ENCODE results near the gene ONECUT1. TPM values are rescaled to one million over a fixed set of nuclear protein-coding genes. Genes with fewer than 3 reads are reported as not detected.

ONECUT1 gene
- total RNA-seq, 1 donor from 2014 or later: 11.0 TPM

GRCh38 chr15:52799145-52799811 is 9.1 kb upstream of the ONECUT1 start:
- no peaks in the 10 kb centered on the region for H3K36me3 Mint-ChIP-seq
- H3K27ac Mint-ChIP-seq: no peak overlapping the region
- no peak overlapping the region for H3K4me3 Mint-ChIP-seq

GRCh38 chr15:52798529-52799101 is 8.5 kb upstream of the ONECUT1 start:
- no peak for DNase-seq (ENCODE audit: extremely low spot score, unreplicated experiment)
- H3K27me3 Mint-ChIP-seq: peaks cover 97% of the 10 kb centered on the region
- H3K4me3 Mint-ChIP-seq: no peak overlapping the region
- no peak for TF ChIP-seq CTCF (conservative IDR thresholded peaks at IDR 0.05)
- peaks cover 4% of the 10 kb centered on the region for H3K4me1 Mint-ChIP-seq (ENCODE audit: unreplicated experiment)
- no peaks in the 10 kb centered on the region for H3K36me3 Mint-ChIP-seq
- H3K9me3 Mint-ChIP-seq: no peaks in the 10 kb centered on the region
- H3K27ac Mint-ChIP-seq: no peak overlapping the region

More at GRCh38 chr15:52799145-52799811, 9.1 kb upstream of the ONECUT1 start:
- H3K9me3 Mint-ChIP-seq: no peaks in the 10 kb centered on the region
- DNase-seq (ENCODE audit: extremely low spot score, unreplicated experiment): no peak
- H3K4me1 Mint-ChIP-seq (ENCODE audit: unreplicated experiment): peaks cover 6% of the 10 kb centered on the region
- TF ChIP-seq CTCF (conservative IDR thresholded peaks at IDR 0.05): peak; percentile 10
- peaks cover 96% of the 10 kb centered on the region for H3K27me3 Mint-ChIP-seq

- no peak for DNase-seq (ENCODE audit: extremely low spot score, unreplicated experiment)
- Mint-ChIP-seq H3K27ac (no peak overlapping the region), H3K27me3 (peaks cover 97% of the 10 kb centered on the region), H3K4me3 (no peak overlapping the region), H3K4me1 (ENCODE audit: unreplicated experiment) (no peaks in the 10 kb centered on the region), H3K9me3 (no peaks in the 10 kb centered on the region), H3K36me3 (no peaks in the 10 kb centered on the region)
- TF ChIP-seq CTCF (conservative IDR thresholded peaks at IDR 0.05): no peak
These were observed 7.7 kb upstream of the ONECUT1 start for GRCh38 chr15:52797625-52798501.

- H3K36me3 Mint-ChIP-seq: no peaks in the 10 kb centered on the region
- H3K27ac Mint-ChIP-seq: no peak overlapping the region
- DNase-seq (ENCODE audit: extremely low spot score, unreplicated experiment): no peak
- no peak overlapping the region for H3K4me3 Mint-ChIP-seq
- H3K9me3 Mint-ChIP-seq: no peaks in the 10 kb centered on the region
- H3K27me3 Mint-ChIP-seq: peaks cover 97% of the 10 kb centered on the region
- no peak for TF ChIP-seq CTCF (conservative IDR thresholded peaks at IDR 0.05)
- H3K4me1 Mint-ChIP-seq (ENCODE audit: unreplicated experiment): no peaks in the 10 kb centered on the region
These were observed 6.8 kb upstream of the ONECUT1 start for GRCh38 chr15:52796753-52797520.

- no peaks in the 10 kb centered on the region for H3K9me3 Mint-ChIP-seq
- peaks cover 99% of the 10 kb centered on the region for H3K27me3 Mint-ChIP-seq
- DNase-seq (ENCODE audit: extremely low spot score, unreplicated experiment): no peak
- H3K4me3 Mint-ChIP-seq: no peak overlapping the region
- no peaks in the 10 kb centered on the region for H3K36me3 Mint-ChIP-seq
- H3K27ac Mint-ChIP-seq: no peak overlapping the region
- no peak for TF ChIP-seq CTCF (conservative IDR thresholded peaks at IDR 0.05)
- H3K4me1 Mint-ChIP-seq (ENCODE audit: unreplicated experiment): no peaks in the 10 kb centered on the region
These were observed 6.0 kb upstream of the ONECUT1 start for GRCh38 chr15:52796228-52796521.
